IPS-18c (cell line): ENCODE measurements around the gene ZSCAN22.
"Not testable (repeated sequence)": the region's sequence is repeated elsewhere in the genome, so short reads cannot be mapped to it uniquely, and the experiment has no call there.

Experiments used
- H3K4me3 ChIP-seq: 2 replicates; pipeline ENCODE4 v1.7.0; 2013; ENCODE audit warnings: low read depth, mild to moderate bottlenecking, low read length, moderate library complexity; ENCODE audit not compliant: insufficient read depth
- H3K9me3 ChIP-seq: one replicate; pipeline ENCODE4 v1.6.1; 2013; ENCODE audit warnings: mild to moderate bottlenecking, low read length, moderate library complexity; ENCODE audit not compliant: control insufficient read depth, insufficient read depth

Gene ZSCAN22

DNA sequence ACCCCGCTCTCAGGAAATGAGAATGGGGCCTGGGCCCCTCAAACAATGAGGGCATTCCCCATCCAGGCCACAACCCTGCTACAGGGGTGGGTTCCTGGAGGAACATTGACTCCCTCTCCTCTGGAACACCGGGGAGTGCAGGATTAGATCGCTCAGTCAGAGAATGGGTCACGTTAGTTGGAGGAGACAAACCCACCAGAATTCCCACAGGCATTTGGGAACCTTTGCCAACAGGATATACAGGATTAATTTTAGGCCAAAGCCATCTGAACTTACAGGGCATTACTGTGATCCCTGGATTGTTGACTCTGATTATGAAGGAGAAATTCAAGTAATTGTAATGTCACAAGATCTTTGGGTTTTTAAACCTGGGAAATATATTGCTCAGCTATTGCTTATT, 19.1 kb upstream of the ZSCAN22 start:
- H3K4me3 ChIP-seq, result no peak overlapping the region
- H3K9me3 ChIP-seq, result peaks cover 2% of the 10 kb centered on the region

DNA sequence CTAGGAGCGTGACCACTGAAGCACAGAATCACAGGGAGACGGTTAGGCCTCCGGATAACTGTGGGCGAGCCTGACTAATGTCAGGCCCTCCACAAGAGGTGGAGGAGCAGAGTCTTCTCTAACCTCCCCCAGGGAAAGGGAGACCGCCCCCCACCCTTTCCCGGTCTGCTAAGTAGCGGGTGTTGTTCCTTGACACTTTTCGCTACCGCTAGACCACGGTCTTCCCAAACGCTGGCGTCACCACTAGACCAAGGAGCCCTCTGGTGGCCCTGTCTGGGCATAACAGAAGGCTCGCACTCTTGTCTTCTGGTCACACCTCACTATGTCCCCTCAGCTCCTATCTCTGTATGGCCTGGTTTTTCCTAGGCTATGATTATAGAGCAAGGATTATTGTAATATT, 16.1 kb upstream of the ZSCAN22 start:
- H3K4me3 ChIP-seq, H3K9me3 ChIP-seq: not testable (repeated sequence)

DNA sequence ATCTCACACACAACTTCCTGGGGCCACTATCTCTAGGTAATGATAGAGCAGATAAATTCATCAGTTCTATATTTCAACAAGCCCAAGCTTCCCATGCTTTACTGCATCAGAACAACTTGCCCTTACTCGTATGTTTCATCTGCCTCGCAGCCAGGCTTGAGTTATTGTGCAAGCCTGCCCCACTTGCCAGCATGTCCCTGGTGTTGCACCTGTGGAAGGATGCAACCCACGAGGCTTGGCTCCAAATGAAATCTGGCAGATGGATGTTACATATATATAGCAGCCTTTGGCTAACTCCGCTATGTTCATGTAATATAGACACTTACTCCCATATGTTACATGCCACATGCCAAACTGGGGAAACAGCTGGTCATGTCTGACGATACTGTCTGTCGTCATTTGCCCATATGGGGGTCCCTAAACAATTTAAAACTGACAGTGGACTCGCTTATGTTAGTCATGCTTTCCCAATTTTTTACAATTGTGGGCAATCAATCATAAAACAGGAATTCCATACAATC, 15.4 kb upstream of the ZSCAN22 start:
- no peaks in the 10 kb centered on the region for H3K9me3 ChIP-seq
- H3K4me3 ChIP-seq, result no peak overlapping the region

DNA sequence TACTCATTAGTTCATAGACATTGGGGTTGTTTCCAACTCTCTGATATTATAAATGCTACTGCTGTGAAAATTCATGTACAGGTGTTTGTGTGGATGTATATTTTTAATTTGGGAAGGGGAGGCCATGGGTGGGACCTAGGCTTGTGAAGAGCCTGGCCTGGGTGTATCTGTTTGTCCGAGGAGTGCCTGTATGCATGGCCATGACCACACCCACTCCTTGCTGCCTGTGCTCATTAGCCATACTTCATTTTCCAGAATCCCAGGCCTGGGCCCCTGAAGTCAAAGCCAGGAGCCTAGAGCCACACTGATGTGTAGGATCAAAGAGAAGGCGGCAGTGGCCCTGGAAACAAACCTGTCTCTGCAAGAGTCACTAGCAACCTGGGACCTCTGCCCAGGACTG, 11.2 kb upstream of the ZSCAN22 start:
- Histone ChIP-seq H3K4me3 (no peak overlapping the region), H3K9me3 (no peaks in the 10 kb centered on the region)

DNA sequence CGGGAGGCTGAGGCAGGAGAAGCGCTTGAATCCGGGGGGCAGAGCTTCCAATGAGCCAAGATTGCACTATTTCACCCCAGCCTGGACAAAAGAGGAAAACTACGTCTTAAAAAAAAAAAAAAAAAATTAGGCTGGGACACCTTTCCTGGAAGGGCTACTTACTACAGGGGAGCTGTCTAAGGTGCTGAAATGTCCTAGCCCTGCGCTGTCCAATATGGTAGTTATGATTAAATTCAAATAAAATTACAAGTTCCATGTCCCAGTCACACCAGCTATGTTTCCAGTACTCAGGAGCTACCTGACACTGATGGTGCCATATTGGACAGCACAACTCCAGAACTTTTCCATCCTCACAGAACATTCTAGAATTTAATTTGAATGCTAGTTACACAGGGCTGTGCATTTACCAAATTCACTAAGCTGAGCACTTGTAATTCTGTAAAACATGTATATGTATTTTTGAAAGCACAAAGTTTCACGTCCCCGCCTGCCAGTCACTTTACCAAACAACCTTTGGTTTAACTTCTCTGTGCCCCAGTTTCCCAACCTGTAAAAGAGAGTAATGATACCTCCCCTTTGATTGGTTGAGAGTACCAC, 9.2 kb upstream of the ZSCAN22 start:
- H3K9me3 ChIP-seq, result no peaks in the 10 kb centered on the region
- no peak overlapping the region for H3K4me3 ChIP-seq

DNA sequence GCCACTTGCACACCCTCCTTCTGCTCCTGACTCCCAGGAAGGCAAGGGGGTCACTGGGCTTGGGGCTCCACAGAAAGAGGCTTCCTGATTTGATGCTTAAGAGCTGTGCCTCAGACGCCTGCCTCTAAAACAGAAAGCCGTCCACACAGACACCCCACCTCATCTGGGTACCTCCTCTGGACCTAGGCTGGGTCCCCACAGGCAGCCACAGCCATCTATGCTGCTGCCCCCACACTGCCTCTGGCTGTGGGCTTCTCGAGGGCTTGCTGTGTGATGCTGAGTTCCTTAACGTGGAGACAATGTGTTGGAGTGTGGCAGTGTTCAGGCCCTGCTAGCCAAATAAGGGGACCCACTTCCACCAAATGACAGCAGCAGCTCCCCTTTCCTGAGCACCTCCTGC, 8.5 kb upstream of the ZSCAN22 start:
- no peak overlapping the region for H3K4me3 ChIP-seq

DNA sequence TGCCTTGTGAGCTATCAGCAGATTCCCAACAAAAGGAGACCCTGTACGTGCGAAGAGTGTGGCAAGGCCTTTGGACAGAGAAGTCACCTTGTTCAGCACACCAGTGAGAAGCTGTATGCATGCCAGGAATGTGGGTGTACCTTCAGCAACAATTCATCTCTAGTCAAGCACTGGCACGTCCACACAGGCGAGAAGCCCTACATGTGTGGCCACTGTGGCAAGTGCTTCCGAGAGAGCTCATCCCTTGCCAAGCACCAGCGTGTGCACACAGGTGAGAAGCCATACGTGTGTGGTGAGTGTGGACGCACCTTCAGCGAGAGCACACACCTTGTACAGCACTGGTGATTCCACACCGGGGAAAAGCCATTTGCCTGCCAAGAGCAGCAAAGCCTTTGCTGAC, 7.6 kb upstream of the ZSCAN22 start:
- H3K4me3 ChIP-seq, result no peak overlapping the region
- H3K9me3 ChIP-seq, result no peaks in the 10 kb centered on the region

More for the DNA sequence above, 8.5 kb upstream of the ZSCAN22 start:
- H3K9me3 ChIP-seq, result no peaks in the 10 kb centered on the region

DNA sequence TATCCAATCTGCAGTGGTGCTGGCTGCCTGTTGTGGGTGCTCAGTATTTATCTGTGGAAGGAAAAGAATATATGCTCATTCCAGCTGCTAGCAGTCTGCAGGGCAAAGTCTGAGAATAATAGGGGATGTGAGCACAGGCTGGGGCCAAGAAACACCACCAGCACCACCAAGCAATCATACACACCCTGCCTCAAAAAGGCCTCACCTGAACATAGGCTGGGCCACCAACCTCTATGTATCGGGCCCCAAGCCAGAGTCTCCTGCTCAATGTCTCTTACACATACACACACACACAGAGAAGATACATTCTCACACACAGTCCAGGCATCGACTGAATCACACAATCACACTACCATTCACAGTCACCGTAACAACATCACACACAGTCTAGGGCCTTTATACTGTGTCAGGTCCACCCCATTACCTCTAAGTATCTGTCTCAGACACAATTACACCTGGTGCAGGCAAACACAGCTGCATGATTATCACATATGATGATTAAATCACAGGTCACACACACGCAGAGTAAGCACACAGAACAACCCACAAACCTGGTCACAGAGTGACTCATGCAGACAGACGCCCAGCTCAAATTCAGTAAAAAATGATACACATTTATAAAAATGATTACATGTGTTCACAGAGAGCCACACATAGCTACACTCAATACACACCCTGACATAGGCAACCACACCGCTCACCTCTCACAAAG, 1.3 kb upstream of the ZSCAN22 start:
- no peaks in the 10 kb centered on the region for H3K9me3 ChIP-seq
- peak overlapping the region; percentile 78 for H3K4me3 ChIP-seq

DNA sequence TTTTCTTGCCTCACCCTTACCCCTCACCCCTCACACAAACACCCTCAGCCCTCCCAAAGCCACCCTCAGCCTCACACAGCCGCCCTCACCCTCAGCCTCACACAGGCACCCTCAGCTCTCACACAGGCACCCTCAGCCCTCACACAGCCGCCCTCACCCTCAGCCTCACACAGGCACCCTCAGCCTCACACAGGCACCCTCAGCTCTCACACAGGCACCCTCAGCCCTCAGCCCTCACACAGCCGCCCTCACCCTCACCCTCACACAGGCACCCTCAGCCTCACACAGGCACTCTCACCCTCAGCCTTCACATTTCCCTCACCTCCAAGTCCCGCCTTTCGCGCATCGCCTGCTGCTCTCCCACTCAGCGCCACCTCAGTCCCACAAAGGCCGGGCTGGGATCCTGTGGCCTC, 287 bp upstream of the ZSCAN22 start:
- Histone ChIP-seq H3K9me3 (no peaks in the 10 kb centered on the region), H3K4me3 (peak overlapping the region; percentile 78)

DNA sequence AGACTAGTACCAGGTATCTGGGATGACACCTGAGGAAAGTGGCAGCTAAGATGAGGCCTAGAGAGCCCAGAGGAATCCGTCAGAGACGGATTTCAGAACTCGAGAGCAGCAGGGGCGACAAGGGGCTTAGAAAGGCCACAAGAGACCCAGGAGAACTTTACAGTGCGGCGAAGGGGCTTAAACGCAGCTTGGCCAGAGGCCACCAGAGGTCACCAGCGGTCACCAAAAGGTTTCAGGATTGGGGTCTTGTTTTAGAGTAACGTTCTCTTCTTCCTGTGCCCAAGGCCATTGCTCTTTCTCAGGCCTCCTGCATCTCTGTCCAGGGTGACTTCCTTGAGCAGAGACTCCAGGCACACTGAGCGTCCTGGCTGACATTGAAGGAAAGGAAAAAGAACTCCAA, 2.2 kb downstream of the ZSCAN22 start:
- H3K9me3 ChIP-seq, result no peaks in the 10 kb centered on the region
- H3K4me3 ChIP-seq, result no peak overlapping the region

DNA sequence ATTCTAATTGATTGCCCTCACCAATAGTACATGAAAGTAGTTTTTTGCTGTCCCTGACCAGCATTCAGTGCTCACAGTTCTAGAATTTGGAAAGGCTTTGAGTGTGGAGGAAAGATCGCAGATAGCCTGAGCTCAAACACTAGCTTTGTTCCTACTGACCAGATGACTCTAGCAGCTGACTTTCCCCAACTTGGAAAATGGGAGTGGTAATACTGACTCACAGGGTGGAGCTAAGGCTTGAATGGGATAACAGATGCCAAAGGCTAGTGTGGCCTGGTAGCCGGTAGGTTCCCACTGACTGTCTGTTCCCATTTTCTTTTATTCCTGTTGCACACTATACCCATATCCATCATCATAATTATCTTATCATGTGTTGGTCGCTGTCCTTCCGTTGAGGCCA, 3.7 kb downstream of the ZSCAN22 start:
- Histone ChIP-seq H3K9me3 (no peaks in the 10 kb centered on the region), H3K4me3 (no peak overlapping the region)

DNA sequence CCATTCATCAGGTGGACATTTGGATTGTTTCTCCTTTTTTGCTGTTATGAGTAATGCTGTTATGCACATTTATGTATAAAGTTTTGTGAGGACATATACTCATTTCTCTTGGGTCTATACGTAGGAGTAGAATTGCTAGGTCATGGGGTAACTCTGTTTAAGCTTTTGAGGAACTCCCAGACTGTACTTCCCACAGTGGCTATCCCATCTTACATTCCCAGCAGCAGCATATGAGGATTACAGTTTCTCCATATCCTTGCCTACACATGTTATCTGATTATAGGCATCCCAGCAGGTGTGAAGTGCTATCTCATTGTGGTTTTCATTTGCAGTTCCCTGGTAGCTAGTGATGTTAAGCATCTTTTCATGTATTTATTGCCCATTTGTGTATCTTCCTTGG, 5.9 kb downstream of the ZSCAN22 start:
- Histone ChIP-seq H3K4me3 (no peak overlapping the region), H3K9me3 (no peaks in the 10 kb centered on the region)

DNA sequence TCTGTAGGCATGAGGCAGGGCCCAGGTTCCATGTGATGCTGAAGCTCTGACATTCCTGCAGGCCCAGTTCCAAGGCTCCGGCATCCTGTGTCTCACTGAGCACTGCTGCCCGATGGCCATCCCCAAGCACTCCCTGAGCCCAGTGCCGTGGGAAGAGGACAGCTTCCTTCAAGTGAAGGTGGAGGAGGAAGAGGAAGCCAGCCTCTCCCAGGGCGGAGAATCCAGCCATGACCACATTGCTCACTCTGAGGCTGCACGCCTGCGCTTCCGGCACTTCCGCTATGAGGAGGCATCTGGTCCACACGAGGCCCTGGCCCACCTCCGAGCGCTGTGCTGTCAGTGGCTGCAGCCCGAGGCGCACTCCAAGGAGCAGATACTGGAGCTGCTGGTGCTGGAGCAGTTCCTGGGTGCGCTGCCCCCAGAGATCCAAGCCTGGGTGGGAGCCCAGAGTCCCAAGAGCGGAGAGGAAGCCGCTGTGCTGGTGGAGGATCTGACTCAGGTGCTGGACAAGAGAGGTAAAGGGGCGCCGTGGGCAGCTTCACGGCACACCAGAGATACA, 8.0 kb downstream of the ZSCAN22 start:
- Histone ChIP-seq H3K9me3 (no peaks in the 10 kb centered on the region), H3K4me3 (no peak overlapping the region)

DNA sequence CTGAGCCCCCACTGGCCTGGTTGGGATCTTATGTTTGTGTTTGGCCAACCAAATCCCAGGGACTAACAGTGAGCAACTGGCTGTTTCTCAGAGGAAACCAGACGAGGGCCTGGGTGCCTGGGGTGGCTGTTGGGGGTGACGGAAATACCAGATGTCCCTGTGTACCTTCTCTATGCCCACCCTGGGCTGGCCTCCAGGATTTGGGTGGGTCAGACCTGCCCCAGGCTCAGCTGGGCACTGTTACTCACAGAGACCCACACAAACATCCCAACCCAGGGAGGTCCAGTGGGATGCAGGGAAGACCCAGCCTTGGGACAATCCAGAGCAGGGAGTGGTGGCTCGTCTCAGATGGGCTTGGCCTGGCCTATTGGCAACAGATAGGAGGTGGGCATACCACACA, 8.8 kb downstream of the ZSCAN22 start:
- no peak overlapping the region for H3K4me3 ChIP-seq

DNA sequence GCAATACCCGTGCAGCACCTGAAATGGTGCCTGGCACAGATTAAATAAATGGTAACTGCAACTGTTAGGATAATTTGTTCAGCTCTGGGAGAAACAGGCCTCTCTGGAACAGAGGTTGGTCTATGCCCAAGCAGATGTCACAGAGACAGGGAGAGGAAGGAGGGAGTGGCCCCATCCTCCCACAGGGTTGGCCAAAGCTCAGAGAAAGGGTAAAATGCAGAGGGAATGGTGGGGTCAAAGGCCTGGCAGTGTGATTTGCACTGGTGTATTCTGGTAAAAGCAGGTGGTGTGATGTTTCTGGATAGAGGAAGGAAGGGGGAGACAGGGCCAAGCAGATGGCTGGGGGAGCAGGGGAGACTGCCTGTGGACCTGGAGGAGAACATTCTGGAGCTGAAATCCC, 9.4 kb downstream of the ZSCAN22 start:
- H3K9me3 ChIP-seq, result no peaks in the 10 kb centered on the region
- no peak overlapping the region for H3K4me3 ChIP-seq

More for the DNA sequence above, 8.8 kb downstream of the ZSCAN22 start:
- H3K9me3 ChIP-seq, result no peaks in the 10 kb centered on the region

DNA sequence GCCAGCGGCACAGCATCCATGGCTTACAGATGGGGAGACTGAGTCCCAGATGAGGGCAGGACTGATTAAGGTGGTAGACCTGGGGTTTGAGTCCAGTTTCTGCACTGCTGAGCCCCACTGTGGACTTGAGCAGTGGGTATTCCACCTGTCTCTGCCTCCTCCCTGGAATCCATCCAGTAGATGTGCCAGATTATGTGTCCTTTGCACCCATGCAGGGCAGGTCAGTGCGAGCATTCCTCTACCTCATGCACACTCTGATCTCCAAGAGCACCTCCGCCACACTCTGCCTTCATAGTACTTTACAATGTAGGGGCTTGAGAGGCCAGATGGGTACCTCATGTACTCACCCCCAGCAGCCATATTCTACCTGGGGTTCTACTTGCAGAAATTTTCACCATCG, 10.0 kb downstream of the ZSCAN22 start:
- Histone ChIP-seq H3K4me3 (no peak overlapping the region), H3K9me3 (no peaks in the 10 kb centered on the region)

DNA sequence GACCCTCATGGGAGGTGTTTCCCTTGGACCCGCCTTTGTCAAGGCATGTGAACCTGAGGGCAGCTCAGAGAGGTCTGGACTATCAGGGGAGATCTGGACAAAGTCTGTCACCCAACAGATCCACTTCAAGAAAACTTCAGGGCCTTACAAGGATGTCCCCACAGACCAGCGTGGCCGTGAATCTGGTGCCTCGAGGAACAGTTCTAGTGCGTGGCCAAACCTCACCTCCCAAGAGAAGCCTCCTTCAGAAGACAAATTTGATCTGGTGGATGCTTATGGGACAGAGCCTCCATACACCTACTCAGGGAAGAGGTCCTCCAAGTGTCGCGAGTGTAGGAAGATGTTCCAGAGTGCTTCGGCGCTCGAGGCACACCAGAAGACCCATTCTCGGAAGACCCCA, 11.5 kb downstream of the ZSCAN22 start:
- no peaks in the 10 kb centered on the region for H3K9me3 ChIP-seq

DNA sequence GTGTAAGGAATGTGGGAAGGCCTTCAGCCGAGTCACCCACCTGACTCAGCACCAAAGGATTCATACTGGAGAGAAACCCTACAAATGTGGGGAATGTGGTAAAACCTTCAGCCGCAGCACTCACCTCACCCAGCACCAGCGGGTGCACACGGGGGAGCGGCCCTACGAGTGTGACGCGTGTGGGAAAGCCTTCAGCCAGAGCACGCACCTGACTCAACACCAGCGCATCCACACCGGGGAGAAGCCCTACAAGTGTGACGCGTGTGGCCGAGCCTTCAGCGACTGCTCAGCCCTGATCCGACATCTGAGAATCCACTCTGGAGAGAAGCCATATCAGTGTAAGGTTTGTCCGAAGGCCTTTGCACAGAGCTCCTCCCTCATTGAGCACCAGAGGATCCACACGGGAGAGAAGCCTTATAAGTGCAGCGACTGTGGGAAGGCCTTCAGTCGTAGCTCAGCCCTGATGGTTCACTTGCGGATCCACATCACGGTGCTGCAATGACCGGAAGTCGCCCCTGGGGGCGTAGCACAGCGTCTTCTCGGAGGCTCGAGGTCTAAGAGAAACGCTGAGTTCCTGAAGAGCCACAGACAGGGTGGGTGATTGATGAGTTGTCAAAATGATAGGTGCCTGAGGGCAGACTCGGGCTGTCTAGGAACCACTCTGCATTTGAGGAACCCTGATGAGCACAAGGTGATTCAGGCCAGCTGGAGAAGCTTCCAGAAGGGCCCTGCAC, 12.2 kb downstream of the ZSCAN22 start:
- Histone ChIP-seq H3K4me3 (no peak overlapping the region), H3K9me3 (no peaks in the 10 kb centered on the region)

More for the DNA sequence above, 11.5 kb downstream of the ZSCAN22 start:
- no peak overlapping the region for H3K4me3 ChIP-seq
